Activated CD8-positive, alpha-beta memory T cell treated with anti-CD3 and anti-CD28 coated beads, Interleukin-2, amount 50 U/mL, for 48 hours (primary cell): ENCODE data around the gene CPSF3.
"Not testable (repeated sequence)": the region's sequence is repeated elsewhere in the genome, so short reads cannot be mapped to it uniquely, and the experiment has no call there.

Experiments used
- DNase-seq: peaks from one replicate; pipeline ENCODE4 v3.0.0-alpha.2; 2020

The CPSF3 gene

GRCh38 chr2:9397201-9397600, 26.3 kb upstream of the CPSF3 start:
- no peak for DNase-seq

- DNase-seq = not testable (repeated sequence)
Measured at GRCh38 chr2:9398251-9398650, 25.2 kb upstream of the CPSF3 start.

GRCh38 chr2:9398881-9399780, 24.3 kb upstream of the CPSF3 start:
- DNase-seq = no peak

GRCh38 chr2:9400268-9401058, 23.0 kb upstream of the CPSF3 start:
- DNase-seq = no peak

GRCh38 chr2:9401059-9401547, 22.4 kb upstream of the CPSF3 start:
- no peak for DNase-seq

GRCh38 chr2:9401646-9402371, 21.6 kb upstream of the CPSF3 start:
- DNase-seq = no peak

- no peak for DNase-seq
Measured at GRCh38 chr2:9403924-9404323, 19.5 kb upstream of the CPSF3 start.

- no peak for DNase-seq
Measured at GRCh38 chr2:9404451-9404850, 19.0 kb upstream of the CPSF3 start.

- no peak for DNase-seq
Measured at GRCh38 chr2:9405636-9406035, 17.8 kb upstream of the CPSF3 start.

- DNase-seq = no peak
Measured at GRCh38 chr2:9406529-9407362, 16.7 kb upstream of the CPSF3 start.

GRCh38 chr2:9407363-9407811, 16.1 kb upstream of the CPSF3 start:
- no peak for DNase-seq

- DNase-seq = no peak
Measured at GRCh38 chr2:9408641-9409151, 14.8 kb upstream of the CPSF3 start.

- no peak for DNase-seq
Measured at GRCh38 chr2:9410108-9410507, 13.3 kb upstream of the CPSF3 start.

- DNase-seq = no peak
Measured at GRCh38 chr2:9412781-9413180, 10.7 kb upstream of the CPSF3 start.

GRCh38 chr2:9415516-9416169, 7.8 kb upstream of the CPSF3 start:
- no peak for DNase-seq

- no peak for DNase-seq
Measured at GRCh38 chr2:9416267-9416961, 7.0 kb upstream of the CPSF3 start.

GRCh38 chr2:9416962-9417316, 6.5 kb upstream of the CPSF3 start:
- DNase-seq = no peak

- DNase-seq = no peak
Measured at GRCh38 chr2:9417725-9418124, 5.7 kb upstream of the CPSF3 start.

- DNase-seq = no peak
Measured at GRCh38 chr2:9418746-9419145, 4.7 kb upstream of the CPSF3 start.

- DNase-seq = no peak
Measured at GRCh38 chr2:9419541-9419940, 3.9 kb upstream of the CPSF3 start.

GRCh38 chr2:9420495-9420894, 3.0 kb upstream of the CPSF3 start:
- DNase-seq = no peak
